GM10248 (cell line): ENCODE data around the gene FAM47E.
"Not testable (repeated sequence)": the region's sequence is repeated elsewhere in the genome, so short reads cannot be mapped to it uniquely, and the experiment has no call there.

ENCODE experiments used
- CTCF ChIA-PET: fragments of 300-600 bp; sonication (Branson Sonifier 250); formaldehyde crosslinking; extraction: SDS; loops from one replicate; lab custom pipeline; 2021; ENCODE audit warnings: antibody characterized with exemption; lab: Yijun Ruan, JAX
- POLR2A ChIA-PET: fragments of 350-650 bp; sonication (Branson Sonifier 250); formaldehyde crosslinking; extraction: SDS; loops from one replicate; lab custom pipeline; 2020; ENCODE audit warnings: antibody characterized with exemption; lab: Yijun Ruan, JAX
- DNase-seq: peaks from one replicate; pipeline ENCODE4 v3.0.0; 2012; ENCODE audit errors: extremely low spot score
- CTCF ChIP-seq: IDR thresholded peaks from 2 replicates; pipeline ENCODE4 v1.5.1; 2012; ENCODE audit warnings: mild to moderate bottlenecking, low read depth; ENCODE audit errors: extremely low read depth, missing control alignments, control extremely low read depth

The FAM47E gene

GRCh38 chr4:76277667-76278066 lies 26.1 kb downstream of the FAM47E start:
- ChIA-PET CTCF (interaction anchor here (1.0 to 1.7 kb wide), 3 partner anchors 9 to 100 kb away, joined by 4 read pairs; no protein-coding TSS in a partner anchor), POLR2A (no interaction called here)
- DNase-seq, result no peak
- TF ChIP-seq CTCF, result no peak

GRCh38 chr4:76278583-76278982 lies 27.1 kb downstream of the FAM47E start:
- CTCF ChIA-PET, result interaction anchor here (0.8 to 1.7 kb wide), 7 partner anchors 8 to 99 kb away, joined by 3 to 4 read pairs (median 3); no protein-coding TSS in a partner anchor
- TF ChIP-seq CTCF, result no peak
- POLR2A ChIA-PET, result no interaction called here
- DNase-seq, result no peak

GRCh38 chr4:76279462-76279861 lies 27.9 kb downstream of the FAM47E start:
- TF ChIP-seq CTCF, result no peak
- no peak for DNase-seq
- CTCF ChIA-PET, result interaction anchor here (1.0 to 1.7 kb wide), 4 partner anchors 14 to 100 kb away, joined by 3 to 4 read pairs (median 3); no protein-coding TSS in a partner anchor
- POLR2A ChIA-PET, result no interaction called here

GRCh38 chr4:76280488-76281441 lies 29.2 kb downstream of the FAM47E start:
- no peak for DNase-seq
- POLR2A ChIA-PET, result no interaction called here
- CTCF ChIA-PET, result interaction anchor here (1.1 to 1.3 kb wide), 2 partner anchors 10 to 21 kb away, joined by 4 to 6 read pairs; no protein-coding TSS in a partner anchor
- no peak for TF ChIP-seq CTCF

GRCh38 chr4:76281594-76281993 lies 30.1 kb downstream of the FAM47E start:
- POLR2A ChIA-PET, DNase-seq: not testable (repeated sequence)
- CTCF ChIA-PET, result interaction anchor here (1.1 to 1.3 kb wide), 2 partner anchors 11 to 20 kb away, joined by 4 to 6 read pairs; no protein-coding TSS in a partner anchor

- CTCF ChIA-PET, result no interaction called here
- POLR2A ChIA-PET, result no interaction called here
These were observed 31.6 kb downstream of the FAM47E start for GRCh38 chr4:76282941-76283689.

More at GRCh38 chr4:76282941-76283689, 31.6 kb downstream of the FAM47E start:
- TF ChIP-seq CTCF, result no peak
- no peak for DNase-seq
